Measurements from ENCODE around the gene SASH1. TPM values are rescaled to one million over a fixed set of nuclear protein-coding genes. Genes with fewer than 3 reads are reported as not detected.

The SASH1 gene
- total RNA-seq, 2 donors from 2014 or later: 14.9 to 16.4 TPM

DNA sequence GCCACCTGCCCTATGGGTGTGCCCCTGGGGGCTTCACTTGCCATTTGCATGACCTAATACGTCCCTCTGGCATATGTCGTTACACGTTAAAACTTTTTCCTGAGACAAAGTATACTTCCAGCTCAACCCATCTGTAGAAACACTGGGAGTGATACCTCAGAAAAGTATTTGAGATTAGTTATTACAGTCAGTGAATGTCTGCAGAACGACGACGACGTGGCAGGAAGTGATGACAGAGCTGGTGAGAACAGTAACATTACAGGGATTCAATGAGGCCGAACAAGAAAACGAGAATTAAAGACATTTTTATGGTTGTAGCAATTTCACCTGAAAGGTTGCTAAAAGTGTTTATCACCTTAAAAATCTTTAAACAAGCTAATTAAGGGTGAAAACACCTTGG is 40.2 kb downstream of the SASH1 start:
- no peak overlapping the region for H3K27ac ChIP-seq

DNA sequence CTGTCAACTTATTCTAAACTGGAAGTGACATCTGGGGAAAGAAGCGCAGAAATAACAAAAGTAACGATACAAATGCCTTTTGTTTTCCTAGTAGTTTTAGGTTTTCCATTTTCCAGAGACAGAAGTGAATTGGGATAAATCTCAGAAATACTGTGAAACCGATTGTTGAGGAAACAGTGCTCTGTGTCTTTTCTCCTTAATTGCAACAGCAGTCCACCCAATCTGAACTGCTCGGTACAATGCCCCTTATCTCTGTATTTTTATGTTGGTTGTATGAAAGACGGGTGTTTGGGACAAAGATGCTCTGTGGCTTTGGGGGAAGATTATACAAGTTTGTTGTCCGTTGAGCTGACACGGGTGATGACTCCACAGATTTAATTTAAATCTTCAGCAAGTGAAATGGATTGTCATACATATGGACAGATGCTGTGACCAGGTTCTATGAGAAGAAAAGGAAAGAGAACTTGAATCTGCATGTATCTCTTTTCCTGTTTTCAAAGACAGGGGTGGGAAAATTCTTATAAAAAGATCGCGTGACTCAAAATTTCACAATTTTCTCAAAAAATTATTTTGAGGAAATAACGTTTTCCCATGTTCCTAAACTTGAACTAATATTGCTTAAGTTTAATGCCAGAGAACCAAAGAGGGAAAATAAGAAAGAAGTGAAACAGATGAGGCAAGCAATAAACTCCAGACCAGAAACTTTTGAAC is 41.2 kb downstream of the SASH1 start:
- Histone ChIP-seq H3K4me3 (no peak overlapping the region), H3K9ac (ENCODE audit: low read depth in 2 of 2, low read length in 2 of 2) (no peak overlapping the region), H3K9me3 (no peaks in the 10 kb centered on the region), H3K27me3 (no peaks in the 10 kb centered on the region), H3K36me3 (no peaks in the 10 kb centered on the region), H3K4me1 (no peaks in the 10 kb centered on the region), H3K27ac (no peak overlapping the region)
- TF ChIP-seq, protein P1, sequence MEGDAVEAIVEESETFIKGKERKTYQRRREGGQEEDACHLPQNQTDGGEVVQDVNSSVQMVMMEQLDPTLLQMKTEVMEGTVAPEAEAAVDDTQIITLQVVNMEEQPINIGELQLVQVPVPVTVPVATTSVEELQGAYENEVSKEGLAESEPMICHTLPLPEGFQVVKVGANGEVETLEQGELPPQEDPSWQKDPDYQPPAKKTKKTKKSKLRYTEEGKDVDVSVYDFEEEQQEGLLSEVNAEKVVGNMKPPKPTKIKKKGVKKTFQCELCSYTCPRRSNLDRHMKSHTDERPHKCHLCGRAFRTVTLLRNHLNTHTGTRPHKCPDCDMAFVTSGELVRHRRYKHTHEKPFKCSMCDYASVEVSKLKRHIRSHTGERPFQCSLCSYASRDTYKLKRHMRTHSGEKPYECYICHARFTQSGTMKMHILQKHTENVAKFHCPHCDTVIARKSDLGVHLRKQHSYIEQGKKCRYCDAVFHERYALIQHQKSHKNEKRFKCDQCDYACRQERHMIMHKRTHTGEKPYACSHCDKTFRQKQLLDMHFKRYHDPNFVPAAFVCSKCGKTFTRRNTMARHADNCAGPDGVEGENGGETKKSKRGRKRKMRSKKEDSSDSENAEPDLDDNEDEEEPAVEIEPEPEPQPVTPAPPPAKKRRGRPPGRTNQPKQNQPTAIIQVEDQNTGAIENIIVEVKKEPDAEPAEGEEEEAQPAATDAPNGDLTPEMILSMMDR (IDR thresholded peaks at IDR 0.05): no peak
- DNase-seq: no peak
- intact Hi-C loops (cut with DNase I): no loop called here

More for the DNA sequence above, 40.2 kb downstream of the SASH1 start:
- H3K9me3 ChIP-seq: no peaks in the 10 kb centered on the region
- H3K36me3 ChIP-seq: no peaks in the 10 kb centered on the region
- intact Hi-C loops (cut with DNase I): no loop called here
- H3K4me3 ChIP-seq: no peak overlapping the region
- H3K9ac ChIP-seq (ENCODE audit: low read depth in 2 of 2, low read length in 2 of 2): no peak overlapping the region
- no peak for DNase-seq
- no peaks in the 10 kb centered on the region for H3K27me3 ChIP-seq
- H3K4me1 ChIP-seq: no peaks in the 10 kb centered on the region
- TF ChIP-seq, protein P1 (IDR thresholded peaks at IDR 0.05): no peak

DNA sequence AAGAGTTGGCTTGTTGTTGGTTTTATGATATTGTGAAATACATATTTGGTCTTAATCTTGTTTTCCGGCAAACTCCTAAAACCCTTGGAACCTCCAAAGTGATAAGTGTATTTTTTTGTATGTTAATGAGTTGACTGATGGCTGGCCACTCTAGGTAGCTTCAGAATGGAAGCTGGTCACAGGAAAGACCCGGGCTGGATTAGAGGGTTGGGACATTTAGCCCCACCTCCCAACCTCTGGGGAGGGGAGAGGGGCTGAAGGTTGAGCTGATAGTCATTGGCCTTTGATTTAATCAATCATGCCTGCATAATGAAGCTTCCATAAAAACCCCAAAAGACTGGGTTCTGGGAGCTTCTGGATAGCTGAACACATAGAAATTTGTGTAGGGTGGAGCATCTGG is 42.7 kb downstream of the SASH1 start:
- no peak for DNase-seq
- intact Hi-C loops (cut with DNase I): no loop called here
- H3K27ac ChIP-seq: no peak overlapping the region
- no peaks in the 10 kb centered on the region for H3K27me3 ChIP-seq
- no peaks in the 10 kb centered on the region for H3K4me1 ChIP-seq
- TF ChIP-seq, protein P1 (IDR thresholded peaks at IDR 0.05): no peak
- no peak overlapping the region for H3K4me3 ChIP-seq
- no peaks in the 10 kb centered on the region for H3K36me3 ChIP-seq
- no peak overlapping the region for H3K9ac ChIP-seq (ENCODE audit: low read depth in 2 of 2, low read length in 2 of 2)
- H3K9me3 ChIP-seq: no peaks in the 10 kb centered on the region

DNA sequence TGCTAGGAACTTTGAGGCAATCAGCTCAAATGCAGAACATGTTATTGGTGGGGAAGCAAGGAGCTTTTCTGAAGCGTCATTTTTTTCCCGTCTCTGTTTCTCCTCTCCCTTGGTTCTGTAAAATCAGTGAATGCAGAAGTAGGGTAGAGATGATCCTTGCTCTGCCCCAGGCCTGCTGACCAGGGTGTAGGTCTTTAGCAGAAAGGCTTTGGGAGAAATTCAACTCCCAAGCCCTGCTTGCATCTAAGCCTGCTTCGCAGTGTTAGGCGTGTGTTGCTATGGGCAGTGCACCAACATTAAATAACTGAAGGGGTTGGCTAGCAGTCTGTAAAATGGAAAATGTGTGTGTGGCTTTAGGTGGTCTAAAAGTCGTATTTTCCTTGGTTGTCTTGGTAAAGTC is 45.9 kb downstream of the SASH1 start:
- H3K27ac ChIP-seq: no peak overlapping the region
- H3K36me3 ChIP-seq: no peaks in the 10 kb centered on the region
- H3K27me3 ChIP-seq: no peaks in the 10 kb centered on the region
- no peak for DNase-seq
- H3K4me1 ChIP-seq: no peaks in the 10 kb centered on the region
- no peak overlapping the region for H3K9ac ChIP-seq (ENCODE audit: low read depth in 2 of 2, low read length in 2 of 2)
- intact Hi-C loops (cut with DNase I): no loop called here
- no peaks in the 10 kb centered on the region for H3K9me3 ChIP-seq
- TF ChIP-seq, protein P1 (IDR thresholded peaks at IDR 0.05): no peak
- no peak overlapping the region for H3K4me3 ChIP-seq

DNA sequence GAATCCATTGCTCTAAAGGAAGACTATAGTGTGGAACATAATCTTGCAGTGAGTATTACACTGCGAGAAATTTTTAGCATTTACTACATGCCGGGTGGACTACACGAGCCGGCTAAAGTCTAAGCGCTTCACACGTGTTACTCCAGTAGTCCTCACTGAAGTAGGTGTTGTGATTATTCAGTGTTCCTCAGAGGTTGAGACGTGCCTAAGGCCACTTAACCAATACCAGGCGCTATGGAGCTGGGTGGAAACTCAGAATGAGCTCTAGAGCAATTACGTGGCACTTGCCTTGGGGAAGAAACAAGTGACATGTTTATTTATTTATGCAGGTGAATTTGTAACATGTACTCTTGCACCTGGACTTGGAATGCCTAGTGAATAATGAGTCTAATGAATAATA is 46.4 kb downstream of the SASH1 start:
- intact Hi-C loops (cut with DNase I): no loop called here
- no peak for DNase-seq
- no peaks in the 10 kb centered on the region for H3K27me3 ChIP-seq
- H3K36me3 ChIP-seq: no peaks in the 10 kb centered on the region
- H3K27ac ChIP-seq: no peak overlapping the region
- no peak overlapping the region for H3K9ac ChIP-seq (ENCODE audit: low read depth in 2 of 2, low read length in 2 of 2)
- H3K4me1 ChIP-seq: no peaks in the 10 kb centered on the region
- TF ChIP-seq, protein P1 (IDR thresholded peaks at IDR 0.05): no peak
- H3K9me3 ChIP-seq: no peaks in the 10 kb centered on the region
- H3K4me3 ChIP-seq: no peak overlapping the region
